ENCODE results near the gene EMSY.
"Not testable (repeated sequence)": the region's sequence is repeated elsewhere in the genome, so short reads cannot be mapped to it uniquely, and the experiment has no call there.

Gene EMSY

GRCh38 chr11:76568139-76568538 lies 123.3 kb downstream of the EMSY start:
- DNase-seq (ENCODE audit: low spot score) = no peak

- DNase-seq (ENCODE audit: low spot score) = no peak
These were observed 123.8 kb downstream of the EMSY start for GRCh38 chr11:76568621-76569020.

GRCh38 chr11:76572181-76572875 lies 127.5 kb downstream of the EMSY start:
- not testable (repeated sequence) for DNase-seq (ENCODE audit: low spot score)

GRCh38 chr11:76574406-76574805 lies 129.6 kb downstream of the EMSY start:
- no peak for DNase-seq (ENCODE audit: low spot score)

GRCh38 chr11:76574879-76575278 lies 130.1 kb downstream of the EMSY start:
- no peak for DNase-seq (ENCODE audit: low spot score)

- no peak for DNase-seq (ENCODE audit: low spot score)
These were observed 132.6 kb downstream of the EMSY start for GRCh38 chr11:76577226-76577920.

- no peak for DNase-seq (ENCODE audit: low spot score)
These were observed 133.3 kb downstream of the EMSY start for GRCh38 chr11:76577921-76578653.

GRCh38 chr11:76578654-76579055 lies 133.8 kb downstream of the EMSY start:
- DNase-seq (ENCODE audit: low spot score) = no peak

- DNase-seq (ENCODE audit: low spot score) = no peak
These were observed 134.4 kb downstream of the EMSY start for GRCh38 chr11:76579056-76579751.

- no peak for DNase-seq (ENCODE audit: low spot score)
These were observed 134.9 kb downstream of the EMSY start for GRCh38 chr11:76579752-76580151.

- DNase-seq (ENCODE audit: low spot score) = not testable (repeated sequence)
These were observed 137.7 kb downstream of the EMSY start for GRCh38 chr11:76582471-76582870.

- no peak for DNase-seq (ENCODE audit: low spot score)
These were observed 143.1 kb downstream of the EMSY start for GRCh38 chr11:76587820-76588454.

GRCh38 chr11:76588455-76589325 lies 143.9 kb downstream of the EMSY start:
- no peak for DNase-seq (ENCODE audit: low spot score)

- no peak for DNase-seq (ENCODE audit: low spot score)
These were observed 144.7 kb downstream of the EMSY start for GRCh38 chr11:76589477-76589876.

- DNase-seq (ENCODE audit: low spot score) = no peak
These were observed 145.4 kb downstream of the EMSY start for GRCh38 chr11:76589964-76590950.

- DNase-seq (ENCODE audit: low spot score) = no peak
These were observed 146.6 kb downstream of the EMSY start for GRCh38 chr11:76591416-76591815.

GRCh38 chr11:76592025-76592914 lies 147.5 kb downstream of the EMSY start:
- DNase-seq (ENCODE audit: low spot score) = no peak

GRCh38 chr11:76592961-76593360 lies 148.1 kb downstream of the EMSY start:
- no peak for DNase-seq (ENCODE audit: low spot score)

GRCh38 chr11:76595091-76595490 lies 150.3 kb downstream of the EMSY start:
- DNase-seq (ENCODE audit: low spot score) = not testable (repeated sequence)
